Effector memory CD4-positive, alpha-beta T cell (primary cell): ENCODE results near the gene MELK.

Experiments
- DNase-seq, 3 donors: peaks; one replicate each; pipeline ENCODE4 v3.0.0-alpha.2; 2020
- H3K27ac ChIP-seq: 2 replicates; pipeline ENCODE4 v1.7.0; 2013; ENCODE audit warnings: mild to moderate bottlenecking, low read length, moderate library complexity; ENCODE audit not compliant: insufficient read depth, poor library complexity, severe bottlenecking
- H3K27me3 ChIP-seq: replicated peaks from 2 replicates; pipeline ENCODE4 v1.7.0; 2013; ENCODE audit warnings: mild to moderate bottlenecking, low read length; ENCODE audit not compliant: insufficient read depth, control insufficient read depth, poor library complexity, severe bottlenecking
- H3K36me3 ChIP-seq: 2 replicates; pipeline ENCODE4 v1.7.0; 2013; ENCODE audit warnings: mild to moderate bottlenecking, low read length, moderate library complexity; ENCODE audit not compliant: control insufficient read depth, insufficient read depth
- H3K4me1 ChIP-seq: 2 replicates; pipeline ENCODE4 v1.7.0; 2013; ENCODE audit warnings: low read length, mild to moderate bottlenecking; ENCODE audit not compliant: control insufficient read depth, insufficient read depth, poor library complexity, severe bottlenecking
- H3K4me3 ChIP-seq: 2 replicates; pipeline ENCODE4 v1.7.0; 2013; ENCODE audit warnings: low read length, low read depth, mild to moderate bottlenecking; ENCODE audit not compliant: insufficient read depth, poor library complexity, severe bottlenecking
- H3K9me3 ChIP-seq: 2 replicates; pipeline ENCODE4 v1.7.0; 2013; ENCODE audit warnings: mild to moderate bottlenecking, low read length, moderate library complexity; ENCODE audit not compliant: control insufficient read depth

MELK gene

DNA sequence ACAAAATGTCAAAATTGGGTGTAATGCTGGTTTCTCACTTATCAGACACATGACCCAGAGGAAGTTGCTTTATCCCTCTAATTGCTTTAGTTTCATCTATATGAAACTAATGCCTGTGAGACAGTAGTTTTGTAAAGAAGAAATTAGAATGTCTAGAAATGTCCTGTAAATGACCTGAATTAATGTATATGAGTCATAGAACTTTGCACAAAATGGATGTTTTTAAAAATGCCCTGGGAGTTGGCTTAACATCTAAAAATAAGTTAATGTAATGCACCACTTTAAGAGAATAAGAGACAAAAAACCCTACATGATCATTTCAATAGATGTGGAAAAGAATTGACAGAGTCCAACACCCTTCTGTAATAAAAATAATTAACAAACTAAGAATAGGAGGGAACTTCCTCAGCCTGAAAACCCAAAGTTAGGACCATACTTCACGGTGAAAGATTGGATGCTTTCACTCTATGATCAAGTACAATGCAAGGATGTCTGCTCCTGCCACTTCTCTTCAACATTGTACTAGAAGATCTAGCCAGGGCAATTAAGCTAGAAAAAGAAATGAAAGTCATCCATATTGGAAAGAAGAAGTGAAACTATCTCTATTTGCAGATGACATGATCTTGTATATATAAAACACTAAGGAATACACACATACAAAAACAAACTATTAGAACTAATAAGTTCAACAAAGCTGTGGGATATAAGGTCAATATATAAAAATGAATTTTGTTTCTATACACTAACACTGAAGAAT lies 117.9 kb downstream of the MELK start:
- Histone ChIP-seq H3K36me3 (no peaks in the 10 kb centered on the region), H3K27ac (no peak overlapping the region), H3K4me3 (no peak overlapping the region), H3K9me3 (no peaks in the 10 kb centered on the region), H3K4me1 (no peaks in the 10 kb centered on the region), H3K27me3 (peaks cover 3% of the 10 kb centered on the region)
- DNase-seq, result no peak

DNA sequence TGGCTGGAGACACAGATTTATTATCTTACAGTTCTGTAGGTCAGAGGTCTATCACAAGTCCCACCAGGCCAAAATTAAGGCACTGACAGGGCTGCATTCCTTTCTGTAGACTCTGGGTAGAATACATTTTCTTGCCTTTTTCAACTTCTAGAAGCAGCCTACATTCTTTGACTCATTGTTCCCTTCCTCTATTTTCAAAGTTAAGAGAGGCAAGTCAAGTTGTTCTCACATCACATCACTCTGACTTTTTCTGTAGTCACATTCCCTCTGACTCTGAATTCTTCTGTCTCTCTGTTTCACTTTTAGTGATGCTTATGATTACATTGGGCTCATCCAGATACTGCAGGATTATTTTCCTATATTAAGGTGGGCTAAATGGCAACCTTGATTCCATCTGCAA lies 119.0 kb downstream of the MELK start:
- no peaks in the 10 kb centered on the region for H3K36me3 ChIP-seq
- H3K9me3 ChIP-seq, result no peaks in the 10 kb centered on the region
- no peak overlapping the region for H3K4me3 ChIP-seq
- no peaks in the 10 kb centered on the region for H3K4me1 ChIP-seq
- DNase-seq, result no peak
- peaks cover 3% of the 10 kb centered on the region for H3K27me3 ChIP-seq
- H3K27ac ChIP-seq, result no peak overlapping the region

DNA sequence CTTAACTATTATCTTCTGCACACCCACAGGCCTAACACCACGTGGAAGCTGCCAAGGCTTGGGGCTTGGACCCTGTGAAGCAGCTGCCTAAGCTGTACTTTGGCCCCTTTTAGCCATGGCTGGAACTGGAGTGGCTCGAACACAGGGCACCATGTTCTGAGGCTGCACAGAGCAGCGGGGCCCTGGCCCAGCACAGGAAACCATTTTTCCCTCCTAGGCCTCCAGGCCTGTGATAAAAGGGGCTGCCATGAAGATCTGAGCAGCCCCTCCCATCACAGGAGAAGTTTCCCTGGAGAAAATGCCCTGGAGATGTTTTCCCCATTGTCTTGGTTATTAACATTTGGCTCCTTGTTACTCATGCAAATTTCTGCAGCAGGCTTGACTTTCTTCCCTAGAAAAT lies 126.3 kb downstream of the MELK start:
- no peak overlapping the region for H3K4me3 ChIP-seq
- no peaks in the 10 kb centered on the region for H3K27me3 ChIP-seq
- no peak overlapping the region for H3K27ac ChIP-seq
- no peak for DNase-seq
- no peaks in the 10 kb centered on the region for H3K4me1 ChIP-seq
- H3K36me3 ChIP-seq, result no peaks in the 10 kb centered on the region
- no peaks in the 10 kb centered on the region for H3K9me3 ChIP-seq

GRCh38 chr9:36704148-36704547 lies 131.5 kb downstream of the MELK start:
- Histone ChIP-seq H3K4me1 (no peaks in the 10 kb centered on the region), H3K9me3 (no peaks in the 10 kb centered on the region), H3K27ac (no peak overlapping the region), H3K36me3 (no peaks in the 10 kb centered on the region), H3K4me3 (no peak overlapping the region), H3K27me3 (no peaks in the 10 kb centered on the region)
- no peak for DNase-seq

- Histone ChIP-seq H3K27ac (no peak overlapping the region), H3K27me3 (no peaks in the 10 kb centered on the region), H3K36me3 (no peaks in the 10 kb centered on the region), H3K9me3 (no peaks in the 10 kb centered on the region), H3K4me3 (no peak overlapping the region), H3K4me1 (no peaks in the 10 kb centered on the region)
- DNase-seq, result no peak
These were observed 141.1 kb downstream of the MELK start for GRCh38 chr9:36713515-36714490.

- H3K36me3 ChIP-seq, result no peaks in the 10 kb centered on the region
- H3K27ac ChIP-seq, result no peak overlapping the region
- H3K9me3 ChIP-seq, result no peaks in the 10 kb centered on the region
- H3K4me3 ChIP-seq, result no peak overlapping the region
- no peaks in the 10 kb centered on the region for H3K27me3 ChIP-seq
- DNase-seq, result no peak
- no peaks in the 10 kb centered on the region for H3K4me1 ChIP-seq
These were observed 143.8 kb downstream of the MELK start for GRCh38 chr9:36716496-36716895.

GRCh38 chr9:36717276-36717675 lies 144.6 kb downstream of the MELK start:
- H3K27me3 ChIP-seq, result no peaks in the 10 kb centered on the region
- H3K27ac ChIP-seq, result no peak overlapping the region

DNA sequence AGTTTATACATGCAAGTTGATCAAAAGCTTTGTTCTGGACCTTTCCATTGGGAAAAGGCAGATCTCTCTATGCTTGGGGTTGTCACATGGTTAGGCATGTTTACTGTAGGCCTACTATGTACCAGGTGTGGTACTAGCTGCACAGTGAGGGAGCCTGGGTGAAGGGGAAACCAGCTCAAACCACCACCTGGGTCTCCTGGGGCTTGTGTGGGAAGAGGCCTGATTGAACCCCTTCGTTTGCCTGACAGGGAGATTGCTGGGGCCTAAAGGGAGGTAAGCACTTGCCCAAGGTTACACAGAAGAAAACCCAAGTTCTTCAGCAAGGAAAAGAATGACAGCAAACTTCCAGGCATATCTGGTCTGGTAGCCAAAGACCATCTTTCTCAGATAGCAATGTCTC lies 145.9 kb downstream of the MELK start:
- Histone ChIP-seq H3K9me3 (no peaks in the 10 kb centered on the region), H3K4me1 (no peaks in the 10 kb centered on the region), H3K4me3 (no peak overlapping the region), H3K27ac (no peak overlapping the region), H3K36me3 (no peaks in the 10 kb centered on the region), H3K27me3 (no peaks in the 10 kb centered on the region)
- DNase-seq, result no peak

More at GRCh38 chr9:36717276-36717675, 144.6 kb downstream of the MELK start:
- no peak for DNase-seq
- Histone ChIP-seq H3K4me3 (no peak overlapping the region), H3K9me3 (no peaks in the 10 kb centered on the region), H3K4me1 (no peaks in the 10 kb centered on the region), H3K36me3 (no peaks in the 10 kb centered on the region)

DNA sequence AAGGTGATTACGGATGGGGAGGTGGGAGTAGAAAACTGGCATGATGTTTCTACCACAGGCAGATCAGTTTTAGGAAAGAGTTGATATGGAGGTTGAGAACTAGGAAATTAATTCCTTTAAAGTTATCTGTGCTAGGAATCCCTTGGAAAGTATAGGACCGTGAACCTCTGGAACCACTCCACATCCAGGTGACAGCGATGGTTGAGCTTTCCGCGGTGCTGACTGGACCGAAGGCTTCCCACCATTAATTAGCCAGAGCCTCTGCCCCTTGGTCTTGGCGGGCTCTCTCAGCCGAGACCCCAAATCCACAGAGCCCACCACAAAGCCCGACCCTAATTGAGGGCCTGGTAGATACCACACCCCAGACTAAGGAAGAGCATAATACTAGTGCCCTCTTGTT lies 147.3 kb downstream of the MELK start:
- no peaks in the 10 kb centered on the region for H3K4me1 ChIP-seq
- no peaks in the 10 kb centered on the region for H3K27me3 ChIP-seq
- no peak overlapping the region for H3K27ac ChIP-seq
- no peaks in the 10 kb centered on the region for H3K9me3 ChIP-seq
- H3K4me3 ChIP-seq, result no peak overlapping the region
- DNase-seq, result no peak
- no peaks in the 10 kb centered on the region for H3K36me3 ChIP-seq
